PC-9 (cell line): Measurements from ENCODE around the gene PAEP.

Experiments
- CTCF ChIP-seq: fragments of 200-600 bp; sonication (generic); conservative IDR thresholded peaks from 2 replicates; pipeline ENCODE4 v1.6.1; 2017; ENCODE audit warnings: mixed run types, antibody characterized with exemption, mild to moderate bottlenecking, moderate library complexity
- EZH2 ChIP-seq: fragments of 200-600 bp; sonication (generic); IDR thresholded peaks from 2 replicates; pipeline ENCODE4 v1.8.0; 2017; ENCODE audit warnings: antibody characterized with exemption, low read depth

- no peak for TF ChIP-seq EZH2
- no peak for TF ChIP-seq CTCF
Observed at GRCh38 chr9:135522137-135522877, 39.2 kb upstream of the PAEP start.
